CD14-positive monocyte (primary cell): ENCODE results near the gene PRR14. TPM values are rescaled to one million over a fixed set of nuclear protein-coding genes. Genes with fewer than 3 reads are reported as not detected.

Source experiments
- DNase-seq, 3 donors: peaks; one replicate each; pipeline ENCODE4 v3.0.0-alpha.2; 2011 to 2022
- H2AFZ ChIP-seq: 2 replicates; pipeline ENCODE4 v1.6.0; 2012; ENCODE audit warnings: mild to moderate bottlenecking, low read depth, low read length, inconsistent platforms; ENCODE audit not compliant: insufficient read depth, poor library complexity, severe bottlenecking
- H3K27ac ChIP-seq, 2 donors: 1 replicate in 1 of 2; 2 replicates in 1 of 2; pipeline ENCODE4 v1.5.1; 2012 to 2013; ENCODE audit warnings: low read length in 2 of 2, control low read depth in 1 of 2, inconsistent platforms in 1 of 2, low read depth in 1 of 2, mild to moderate bottlenecking in 1 of 2
- H3K27me3 ChIP-seq, 2 donors: one replicate each; pipeline versions ENCODE4 v1.6.0 to v1.6.1; 2011 to 2013; ENCODE audit warnings: low read length in 2 of 2; ENCODE audit not compliant: control insufficient read depth in 2 of 2, insufficient read depth in 2 of 2
- H3K36me3 ChIP-seq, 2 donors: replicated peaks in 1 of 2; 1 replicate in 1 of 2; 2 replicates in 1 of 2; pipeline versions ENCODE4 v1.5.1 to v1.6.1; 2012 to 2013; ENCODE audit warnings: low read length in 2 of 2, control low read depth in 1 of 2, inconsistent platforms in 1 of 2, mild to moderate bottlenecking in 1 of 2; ENCODE audit not compliant: insufficient read depth in 2 of 2, control insufficient read depth in 1 of 2
- H3K4me1 ChIP-seq, 2 donors: 1 replicate in 1 of 2; 2 replicates in 1 of 2; pipeline versions ENCODE4 v1.5.1 to v1.6.1; 2012 to 2013; ENCODE audit warnings: low read length in 2 of 2, control low read depth in 1 of 2, inconsistent platforms in 1 of 2, mild to moderate bottlenecking in 1 of 2, moderate library complexity in 1 of 2; ENCODE audit not compliant: insufficient read depth in 2 of 2, control insufficient read depth in 1 of 2
- H3K4me2 ChIP-seq: replicated peaks from 2 replicates; pipeline ENCODE3; 2012; ENCODE audit warnings: low read length, moderate library complexity, mild to moderate bottlenecking; ENCODE audit not compliant: poor library complexity, severe bottlenecking; ENCODE audit errors: extremely low read depth
- H3K4me3 ChIP-seq, 3 experiments: fragments of 200-600 bp in 1 of 3; sonication (generic) in 1 of 3; replicated peaks in 1 of 3; 1 replicate in 2 of 3; 2 replicates in 1 of 3; pipeline ENCODE4 v1.5.1; 2011 to 2013; ENCODE audit warnings: low read length in 3 of 3, mild to moderate bottlenecking in 3 of 3, control low read depth in 2 of 3, low read depth in 2 of 3, inconsistent platforms in 1 of 3, moderate library complexity in 1 of 3
- H3K79me2 ChIP-seq: 2 replicates; pipeline ENCODE4 v1.6.0; 2012; ENCODE audit warnings: mild to moderate bottlenecking, control low read depth, inconsistent platforms, low read length, moderate library complexity; ENCODE audit not compliant: insufficient read depth
- H3K9ac ChIP-seq: 2 replicates; pipeline ENCODE4 v1.6.0; 2017; ENCODE audit warnings: low read length, mild to moderate bottlenecking; ENCODE audit not compliant: insufficient read depth, poor library complexity, severe bottlenecking
- H3K9me3 ChIP-seq, 2 donors: replicated peaks in 1 of 2; 1 replicate in 1 of 2; 2 replicates in 1 of 2; pipeline versions ENCODE4 v1.5.1 to v1.6.1; 2012 to 2013; ENCODE audit warnings: low read length in 2 of 2, control low read depth in 1 of 2; ENCODE audit not compliant: control insufficient read depth in 1 of 2, insufficient read depth in 1 of 2
- H4K20me1 ChIP-seq: 2 replicates; pipeline ENCODE4 v1.6.0; 2012; ENCODE audit warnings: mild to moderate bottlenecking, low read length, control low read depth, moderate library complexity; ENCODE audit not compliant: insufficient read depth
- H3K27ac Mint-ChIP-seq, 7 donors: one replicate each; pipeline ENCODE4 v1.8.0; 2020; ENCODE audit warnings: mild to moderate bottlenecking in 7 of 7, mixed read lengths in 7 of 7, moderate library complexity in 6 of 7, inconsistent platforms in 2 of 7
- H3K27me3 Mint-ChIP-seq, 3 donors: one replicate each; pipeline ENCODE4 v1.8.0; 2021 to 2022; ENCODE audit warnings: low read depth in 3 of 3, mild to moderate bottlenecking in 3 of 3, mixed read lengths in 3 of 3, moderate library complexity in 3 of 3, inconsistent platforms in 1 of 3
- H3K36me3 Mint-ChIP-seq, 2 donors: one replicate each; pipeline ENCODE4 v1.8.0; 2020; ENCODE audit warnings: mixed read lengths in 2 of 2, inconsistent platforms in 1 of 2, mild to moderate bottlenecking in 1 of 2
- H3K4me1 Mint-ChIP-seq: one replicate; pipeline ENCODE4 v1.8.0; 2020; ENCODE audit warnings: mild to moderate bottlenecking, mixed read lengths
- H3K4me3 Mint-ChIP-seq, 2 donors: one replicate each; pipeline ENCODE4 v1.8.0; 2020; ENCODE audit warnings: mild to moderate bottlenecking in 2 of 2, mixed read lengths in 2 of 2, moderate library complexity in 1 of 2
- H3K9me3 Mint-ChIP-seq, 7 donors: one replicate each; pipeline ENCODE4 v1.8.0; 2020 to 2022; ENCODE audit warnings: mixed read lengths in 7 of 7, mild to moderate bottlenecking in 6 of 7, moderate library complexity in 6 of 7, inconsistent platforms in 2 of 7
- WGBS: methylation state at CpG from one replicate; pipeline ENCODE4 v1.1.5; 2013; ENCODE audit warnings: missing lambda C conversion rate; ENCODE audit not compliant: insufficient coverage; 5-methylcytosine and 5-hydroxymethylcytosine counted together
- intact Hi-C, 2 donors: fragments of 100-400 bp; cut with micrococcal nuclease; formaldehyde crosslinking; loops; one replicate each; pipeline versions ENCODE4 v1.15.0 to v1.15.1; 2023
- polyA plus RNA-seq, 3 donors: library from polyadenylated mRNA; depleted of rRNA in 1 of 3; unstranded in 2 of 3; stranded (reverse) in 1 of 3; fragments of 300-500 nt in 2 of 3; fragments of >200 nt in 1 of 3; fragmentation: Illumina TruSeq in 2 of 3; gene quantifications; 1 replicate in 2 of 3; 2 replicates in 1 of 3; pipeline ENCODE4 v1.2.3, GENCODE V29; 2012 to 2021
- TF ChIP-seq, protein P1 (sequence below): fragments of 200-600 bp; IDR thresholded peaks from one replicate; pipeline ENCODE4 v1.8.0; 2022; ENCODE audit warnings: antibody characterized with exemption, mild to moderate bottlenecking

The PRR14 gene
- polyA plus RNA-seq, 3 donors, result 6.1 to 32.6 (median 10.4) TPM

DNA sequence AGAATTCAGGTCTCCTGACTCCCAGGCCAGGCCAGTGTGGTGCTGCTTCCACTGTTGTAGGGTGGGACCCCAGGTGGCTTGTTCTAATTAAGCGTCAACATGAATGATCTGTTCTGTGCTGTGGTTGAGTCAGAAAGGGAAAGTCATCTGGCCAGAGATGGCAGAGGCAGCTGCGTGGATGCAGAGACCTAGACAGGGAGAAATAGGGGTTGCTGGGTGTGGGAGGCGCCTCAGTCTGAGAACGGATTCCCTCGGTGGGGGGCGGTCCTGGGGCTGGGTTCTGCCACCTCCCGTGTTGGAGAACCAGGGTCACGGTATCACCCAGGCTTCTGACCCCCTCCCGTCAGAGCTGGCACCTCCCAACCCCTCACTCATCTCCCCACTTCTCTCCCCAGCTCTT lies 13.1 kb downstream of the PRR14 start:
- Histone ChIP-seq H3K36me3 (peaks cover 76 to 79% of the 10 kb centered on the region in 2 donors), H4K20me1 (peaks cover 91% of the 10 kb centered on the region), H2AFZ (no peak overlapping the region), H3K4me3 (no peak overlapping the region), H3K9ac (no peak overlapping the region), H3K4me2 (no peak overlapping the region), H3K27ac (peak overlapping the region in 1 of 2 donors; percentile 41), H3K4me1 (peaks cover 21 to 25% of the 10 kb centered on the region in 2 donors), H3K27me3 (no peaks in the 10 kb centered on the region), H3K79me2 (peaks cover 58% of the 10 kb centered on the region), H3K9me3 (no peaks in the 10 kb centered on the region)
- no peak for DNase-seq
- H3K27ac Mint-ChIP-seq, result peak overlapping the region in 3 of 7 donors; percentile 16 to 82 (median 58)
- intact Hi-C loops, result no loop called here
- H3K27me3 Mint-ChIP-seq, result peaks cover 0 to 1% (median 0%) of the 10 kb centered on the region in 3 donors
- 100% methylated on average over 7 of the region's 9 CpGs for WGBS
- H3K9me3 Mint-ChIP-seq, result no peaks in the 10 kb centered on the region
- TF ChIP-seq, protein P1, sequence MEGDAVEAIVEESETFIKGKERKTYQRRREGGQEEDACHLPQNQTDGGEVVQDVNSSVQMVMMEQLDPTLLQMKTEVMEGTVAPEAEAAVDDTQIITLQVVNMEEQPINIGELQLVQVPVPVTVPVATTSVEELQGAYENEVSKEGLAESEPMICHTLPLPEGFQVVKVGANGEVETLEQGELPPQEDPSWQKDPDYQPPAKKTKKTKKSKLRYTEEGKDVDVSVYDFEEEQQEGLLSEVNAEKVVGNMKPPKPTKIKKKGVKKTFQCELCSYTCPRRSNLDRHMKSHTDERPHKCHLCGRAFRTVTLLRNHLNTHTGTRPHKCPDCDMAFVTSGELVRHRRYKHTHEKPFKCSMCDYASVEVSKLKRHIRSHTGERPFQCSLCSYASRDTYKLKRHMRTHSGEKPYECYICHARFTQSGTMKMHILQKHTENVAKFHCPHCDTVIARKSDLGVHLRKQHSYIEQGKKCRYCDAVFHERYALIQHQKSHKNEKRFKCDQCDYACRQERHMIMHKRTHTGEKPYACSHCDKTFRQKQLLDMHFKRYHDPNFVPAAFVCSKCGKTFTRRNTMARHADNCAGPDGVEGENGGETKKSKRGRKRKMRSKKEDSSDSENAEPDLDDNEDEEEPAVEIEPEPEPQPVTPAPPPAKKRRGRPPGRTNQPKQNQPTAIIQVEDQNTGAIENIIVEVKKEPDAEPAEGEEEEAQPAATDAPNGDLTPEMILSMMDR, result no peak
- H3K4me1 Mint-ChIP-seq, result peaks cover 26% of the 10 kb centered on the region
- H3K4me3 Mint-ChIP-seq, result no peak overlapping the region
- H3K36me3 Mint-ChIP-seq, result peaks cover 69 to 81% of the 10 kb centered on the region in 2 donors

DNA sequence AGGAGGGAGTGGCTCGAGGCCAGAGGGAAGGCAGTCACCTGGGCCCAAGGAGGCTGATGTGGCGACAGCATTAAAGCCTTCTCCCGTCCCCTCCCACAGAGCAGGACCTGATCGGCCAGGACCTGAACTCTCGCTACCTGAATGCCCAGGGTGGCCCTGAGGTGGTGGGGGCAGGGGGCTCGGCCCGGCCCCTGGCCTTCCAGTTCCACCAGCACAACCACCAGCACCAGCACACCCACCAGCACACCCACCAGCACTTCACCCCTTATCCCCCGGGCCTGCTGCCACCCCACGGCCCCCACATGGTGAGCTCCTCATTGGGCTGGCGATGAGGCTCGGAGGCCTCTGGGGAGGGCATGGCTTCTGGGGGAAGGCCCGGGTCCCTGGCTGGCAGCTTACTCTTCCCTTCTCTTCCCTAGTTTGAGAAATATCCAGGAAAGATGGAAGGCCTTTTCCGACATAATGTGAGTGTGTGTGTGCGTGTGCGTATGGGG lies 13.9 kb downstream of the PRR14 start:
- Mint-ChIP-seq H3K27ac (peak overlapping the region in 1 of 7 donors; percentile 72), H3K36me3 (peaks cover 72 to 88% of the 10 kb centered on the region in 2 donors), H3K9me3 (no peaks in the 10 kb centered on the region), H3K4me3 (no peak overlapping the region), H3K4me1 (peaks cover 26% of the 10 kb centered on the region), H3K27me3 (peaks cover 0 to 1% (median 0%) of the 10 kb centered on the region in 3 donors)
- intact Hi-C loops, result no loop called here
- H3K9me3 ChIP-seq, result no peaks in the 10 kb centered on the region
- H4K20me1 ChIP-seq, result peaks cover 95% of the 10 kb centered on the region
- WGBS, result 100% methylated on average over 4 of the region's 15 CpGs
- no peak overlapping the region for H3K4me2 ChIP-seq
- H3K27ac ChIP-seq, result no peak overlapping the region
- TF ChIP-seq, protein P1, result no peak
- no peak for DNase-seq
- H3K4me1 ChIP-seq, result peaks cover 21 to 25% of the 10 kb centered on the region in 2 donors
- H3K9ac ChIP-seq, result no peak overlapping the region
- no peaks in the 10 kb centered on the region for H3K27me3 ChIP-seq
- peaks cover 56% of the 10 kb centered on the region for H3K79me2 ChIP-seq
- peaks cover 84 to 87% of the 10 kb centered on the region in 2 donors for H3K36me3 ChIP-seq
- no peak overlapping the region for H3K4me3 ChIP-seq
- no peak overlapping the region for H2AFZ ChIP-seq
